ENCODE results near the gene CNTN4.

DNA sequence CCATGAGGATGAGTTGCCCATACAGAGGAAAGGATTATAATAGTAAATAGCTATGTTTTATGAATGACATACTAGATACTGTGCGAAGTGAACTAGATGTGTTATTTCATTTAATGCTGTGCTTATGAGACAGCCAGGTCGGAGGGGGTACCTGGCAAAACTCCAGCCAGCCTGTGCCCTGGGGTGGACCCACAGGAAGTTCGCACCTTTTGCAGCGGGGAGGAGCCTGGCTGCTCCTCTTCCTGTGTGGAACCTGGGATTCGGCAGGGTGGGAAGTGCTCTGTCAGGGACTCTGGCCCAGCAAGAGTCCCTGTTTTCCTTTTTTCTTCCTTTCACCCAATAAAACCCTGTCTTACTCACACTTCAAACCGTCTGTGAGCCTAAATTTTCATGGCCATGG is 559.3 kb downstream of the CNTN4 start:
- TF ChIP-seq EZH2 (IDR thresholded peaks at IDR 0.05; ENCODE audit: low read depth, low read length, severe bottlenecking) (no peak), SP1 (IDR thresholded peaks at IDR 0.05; ENCODE audit: low read depth, low read length) (no peak), CHD2 (IDR thresholded peaks at IDR 0.05; ENCODE audit: low read length) (no peak), POLR2A (IDR thresholded peaks at IDR 0.05; ENCODE audit: control extremely low read depth in 1 of 2, low read depth in 2 of 2, low read length in 2 of 2) (no peak)
- TF ChIP-seq, protein P1, sequence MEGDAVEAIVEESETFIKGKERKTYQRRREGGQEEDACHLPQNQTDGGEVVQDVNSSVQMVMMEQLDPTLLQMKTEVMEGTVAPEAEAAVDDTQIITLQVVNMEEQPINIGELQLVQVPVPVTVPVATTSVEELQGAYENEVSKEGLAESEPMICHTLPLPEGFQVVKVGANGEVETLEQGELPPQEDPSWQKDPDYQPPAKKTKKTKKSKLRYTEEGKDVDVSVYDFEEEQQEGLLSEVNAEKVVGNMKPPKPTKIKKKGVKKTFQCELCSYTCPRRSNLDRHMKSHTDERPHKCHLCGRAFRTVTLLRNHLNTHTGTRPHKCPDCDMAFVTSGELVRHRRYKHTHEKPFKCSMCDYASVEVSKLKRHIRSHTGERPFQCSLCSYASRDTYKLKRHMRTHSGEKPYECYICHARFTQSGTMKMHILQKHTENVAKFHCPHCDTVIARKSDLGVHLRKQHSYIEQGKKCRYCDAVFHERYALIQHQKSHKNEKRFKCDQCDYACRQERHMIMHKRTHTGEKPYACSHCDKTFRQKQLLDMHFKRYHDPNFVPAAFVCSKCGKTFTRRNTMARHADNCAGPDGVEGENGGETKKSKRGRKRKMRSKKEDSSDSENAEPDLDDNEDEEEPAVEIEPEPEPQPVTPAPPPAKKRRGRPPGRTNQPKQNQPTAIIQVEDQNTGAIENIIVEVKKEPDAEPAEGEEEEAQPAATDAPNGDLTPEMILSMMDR (IDR thresholded peaks at IDR 0.05; ENCODE audit: control extremely low read depth in 1 of 3, insufficient read depth in 1 of 3, low read depth in 1 of 3, low read length in 3 of 3), result no peak
